HG03159 (cell line): Measurements from ENCODE around the gene CGNL1.

Source experiments
- ATAC-seq: cut with Tn5 transposase; IDR thresholded peaks from one replicate; pipeline ENCODE4 v1.9.1; 2021; ENCODE audit warnings: mild to moderate bottlenecking, moderate library complexity; ENCODE audit not compliant: unreplicated experiment

Gene CGNL1

DNA sequence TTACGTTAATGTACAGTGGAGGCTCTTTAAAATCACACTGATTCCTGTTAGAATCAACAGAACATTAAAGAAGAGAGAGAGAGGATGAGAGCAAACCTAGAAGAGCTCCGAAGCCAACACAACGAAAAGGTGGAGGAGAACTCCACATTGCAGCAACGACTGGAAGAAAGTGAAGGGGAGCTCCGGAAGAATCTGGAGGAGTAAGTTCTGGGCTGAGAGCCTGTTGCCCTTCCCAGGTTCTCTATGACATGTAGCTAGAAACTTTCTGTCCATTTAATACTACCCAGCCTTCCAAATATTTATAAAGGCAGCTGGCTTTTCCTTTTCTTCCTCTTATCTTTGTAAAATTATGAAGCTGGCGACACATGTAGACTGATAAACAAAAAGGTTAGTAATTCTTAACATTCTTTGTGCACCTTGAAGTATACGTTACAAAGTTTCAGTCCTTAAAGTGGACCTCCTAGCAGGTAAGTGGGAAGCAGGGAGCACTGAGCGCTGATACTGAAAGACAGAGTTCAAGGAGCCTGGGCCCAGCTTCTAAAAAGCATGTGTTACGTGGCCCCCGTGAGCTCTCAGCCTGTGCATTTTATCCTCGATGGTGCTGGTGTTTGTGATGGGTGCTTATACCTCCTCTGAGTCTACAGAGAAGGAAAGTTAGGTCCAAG lies 75.9 kb downstream of the CGNL1 start:
- ATAC-seq, result no peak

DNA sequence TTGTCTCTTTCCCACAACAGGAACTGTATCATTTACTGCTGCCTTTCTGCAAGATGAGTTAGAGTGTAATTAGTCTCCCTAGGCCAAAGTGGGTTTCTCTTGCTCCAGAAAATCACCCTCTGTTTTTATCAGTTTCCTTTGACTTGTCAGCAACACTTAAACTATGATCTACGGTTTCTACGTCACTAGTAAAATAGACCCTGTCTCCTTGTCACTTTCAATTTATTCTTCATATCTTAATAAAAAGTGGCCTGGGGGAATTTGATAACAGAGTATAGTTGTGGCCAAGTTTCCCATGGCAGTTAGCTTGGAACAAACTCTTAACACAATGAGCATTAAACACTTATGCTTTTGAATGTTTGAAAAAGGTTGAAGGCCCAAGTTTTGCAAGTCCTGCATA lies 79.6 kb downstream of the CGNL1 start:
- ATAC-seq, result no peak

DNA sequence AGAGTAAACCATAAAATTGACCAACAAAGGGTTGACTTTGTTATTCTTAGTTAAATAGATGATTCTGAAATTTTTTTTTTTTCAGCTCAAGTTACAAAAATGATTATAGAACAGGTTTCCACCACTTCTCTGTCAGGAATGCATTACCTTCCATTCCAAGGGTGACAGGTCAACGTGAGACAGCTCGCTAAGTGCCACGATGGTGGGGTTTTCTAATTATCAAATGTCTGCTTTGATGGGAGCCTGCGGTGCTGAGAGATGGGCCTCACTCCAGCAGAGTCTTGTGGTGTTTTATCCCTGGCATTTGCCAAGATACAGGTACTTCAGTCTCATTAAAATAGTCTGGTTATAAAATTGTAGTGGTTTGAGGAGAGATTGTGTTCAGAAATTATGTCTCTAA lies 80.3 kb downstream of the CGNL1 start:
- no peak for ATAC-seq

DNA sequence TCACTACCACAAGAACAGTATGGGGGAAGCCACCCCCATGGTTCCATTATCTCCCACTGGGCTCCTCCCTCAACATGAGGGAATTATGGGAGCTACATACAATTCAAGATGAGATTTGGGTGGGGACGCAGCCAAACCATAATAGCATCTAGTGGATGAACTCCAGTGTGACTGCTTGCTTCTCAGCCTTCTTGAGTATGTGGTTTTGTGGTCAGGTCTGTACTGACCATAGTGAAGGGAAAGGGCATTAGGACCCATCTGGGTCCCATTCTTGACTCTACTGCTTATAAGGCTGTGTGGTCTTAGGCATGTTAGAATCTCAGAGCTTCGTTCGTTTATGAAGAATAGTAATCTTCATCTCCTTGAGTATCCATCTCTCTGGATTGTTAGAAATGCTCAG lies 81.4 kb downstream of the CGNL1 start:
- ATAC-seq, result no peak

DNA sequence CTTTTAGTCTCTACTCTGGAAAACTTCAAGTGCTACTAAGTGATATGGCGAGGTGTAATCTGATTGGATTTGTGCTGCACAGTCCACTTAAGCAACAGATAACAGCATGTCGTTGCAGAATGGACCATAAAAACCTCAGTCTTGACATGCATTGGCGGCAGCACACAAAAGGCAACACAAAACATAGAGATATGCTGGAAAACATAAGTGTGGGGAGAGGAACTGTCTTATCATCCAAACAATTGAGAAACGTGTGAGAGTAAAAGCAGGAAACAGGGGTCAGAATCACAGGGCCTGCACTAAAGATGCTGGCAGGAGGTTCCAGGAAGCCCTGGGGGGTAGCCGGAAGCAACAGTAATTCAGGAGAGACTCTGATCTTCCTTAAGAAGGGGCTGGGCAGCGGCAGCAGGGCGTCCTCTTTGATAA lies 82.1 kb downstream of the CGNL1 start:
- no peak for ATAC-seq

DNA sequence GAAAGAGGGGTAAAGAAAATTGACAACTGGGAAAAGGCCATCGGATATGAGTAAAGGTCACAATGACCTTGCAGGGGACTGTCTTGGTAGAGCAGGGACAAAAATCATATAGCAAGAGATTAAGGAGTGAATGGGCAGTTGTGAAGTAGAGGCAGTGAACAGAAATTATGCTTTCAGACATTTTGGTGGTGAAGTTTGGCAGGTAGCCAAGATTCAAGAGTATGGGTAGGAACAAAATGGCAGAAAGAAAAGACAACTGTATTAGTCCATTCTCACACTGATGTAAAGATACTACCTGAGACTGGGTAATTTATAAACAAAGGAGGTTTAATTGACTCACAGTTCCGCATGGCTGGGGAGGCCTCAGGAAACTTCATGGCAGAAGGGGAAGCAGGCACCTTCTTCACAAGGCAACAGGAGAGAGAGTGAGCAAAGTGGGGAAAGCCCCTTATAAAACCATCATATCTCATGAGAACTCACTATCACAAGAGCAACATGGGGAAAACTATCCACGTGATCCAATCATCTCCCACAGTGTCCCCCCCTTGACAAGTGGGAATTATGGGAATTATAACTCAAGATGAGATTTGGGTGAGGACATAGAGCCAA lies 84.0 kb downstream of the CGNL1 start:
- no peak for ATAC-seq

DNA sequence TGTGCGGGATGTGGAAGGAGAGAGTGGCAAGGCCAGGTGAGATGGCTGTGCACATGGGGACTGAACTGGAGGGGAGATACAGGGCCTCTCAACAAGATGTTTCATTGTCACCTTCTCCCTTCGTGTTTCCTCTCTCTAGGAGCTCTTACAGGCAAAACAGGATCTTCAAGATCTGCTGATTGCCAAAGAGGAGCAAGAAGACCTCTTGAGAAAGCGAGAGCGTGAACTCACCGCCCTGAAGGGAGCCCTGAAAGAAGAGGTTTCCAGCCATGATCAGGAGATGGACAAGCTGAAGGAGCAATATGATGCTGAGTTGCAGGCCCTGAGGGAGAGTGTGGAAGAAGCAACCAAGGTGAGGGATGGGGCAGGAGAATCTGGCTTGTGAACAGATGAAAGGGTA lies 85.2 kb downstream of the CGNL1 start:
- no peak for ATAC-seq

DNA sequence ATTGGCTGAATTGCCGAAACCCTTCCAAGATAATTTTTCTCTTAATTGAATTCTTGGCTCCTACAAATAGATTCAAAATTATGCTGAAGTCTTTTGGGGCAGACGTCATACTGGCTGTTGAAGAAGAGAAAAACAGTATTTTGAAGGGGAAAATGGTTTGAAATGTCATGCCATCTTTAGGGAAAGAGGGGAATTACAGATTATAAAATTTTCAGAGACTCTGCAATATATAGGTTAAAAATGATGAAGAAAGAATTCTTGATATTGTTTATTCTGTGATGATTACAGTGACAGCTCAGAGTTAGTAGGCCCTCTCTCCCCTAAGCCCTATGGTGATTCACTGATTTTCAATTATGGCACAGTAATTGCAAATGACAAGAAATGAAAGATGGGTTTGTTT lies 86.1 kb downstream of the CGNL1 start:
- ATAC-seq, result no peak

DNA sequence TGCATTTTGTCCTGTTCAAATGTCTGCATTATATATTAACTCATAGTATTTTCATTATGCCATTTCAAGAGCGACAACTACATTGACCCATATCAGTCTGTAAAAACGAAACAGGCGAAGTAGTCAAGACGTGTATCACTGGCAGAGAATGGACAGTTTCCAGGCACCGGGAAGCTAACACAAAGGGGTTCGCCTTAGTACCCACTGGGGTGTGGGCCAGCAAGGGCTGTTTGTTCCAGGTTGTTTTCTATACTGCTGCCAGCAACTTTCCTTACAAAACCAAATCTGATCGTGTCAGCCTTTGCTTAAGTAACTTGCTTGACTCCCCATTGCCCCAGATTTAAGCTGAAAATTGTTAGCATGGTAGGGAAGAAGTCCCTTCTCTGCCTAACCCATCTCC lies 87.1 kb downstream of the CGNL1 start:
- no peak for ATAC-seq

DNA sequence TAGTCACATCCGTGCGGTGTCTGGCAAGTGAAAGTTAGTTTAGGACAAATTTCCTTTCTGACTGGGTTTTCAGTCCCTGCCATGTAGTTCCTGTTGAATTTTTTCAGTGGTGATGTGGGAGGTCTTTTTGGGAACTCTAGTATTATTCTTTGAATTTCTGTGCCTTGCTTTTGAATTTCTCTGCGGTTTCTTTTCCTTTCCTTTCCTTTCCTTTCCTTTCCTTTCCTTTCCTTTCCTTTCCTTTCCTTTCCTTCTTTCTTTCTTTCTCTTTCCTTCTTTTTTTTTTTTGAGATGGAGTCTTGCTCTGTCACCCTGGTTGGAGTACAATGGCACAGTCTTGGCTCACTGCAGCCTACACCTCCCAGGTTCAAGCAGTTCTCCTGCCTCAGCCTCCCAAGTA lies 88.2 kb downstream of the CGNL1 start:
- no peak for ATAC-seq

DNA sequence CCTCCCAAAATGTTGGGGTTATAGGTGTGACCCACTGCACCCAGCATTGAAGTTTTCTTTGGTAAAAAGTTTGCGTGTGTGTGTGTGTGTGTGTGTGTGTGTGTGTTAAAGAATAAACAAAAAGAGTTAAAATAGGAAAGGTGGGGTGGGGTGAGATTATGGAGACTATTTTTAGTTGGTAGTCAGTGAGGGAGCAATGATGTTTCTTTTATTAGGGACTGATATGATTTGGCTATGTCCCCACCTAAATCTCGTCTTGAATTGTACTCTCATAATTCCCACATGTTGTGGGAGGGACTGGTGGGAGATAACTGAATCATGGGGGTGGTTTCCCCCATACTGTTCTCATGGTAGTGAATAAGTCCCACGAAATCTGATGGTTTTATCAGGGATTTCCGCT lies 92.2 kb downstream of the CGNL1 start:
- ATAC-seq, result no peak

DNA sequence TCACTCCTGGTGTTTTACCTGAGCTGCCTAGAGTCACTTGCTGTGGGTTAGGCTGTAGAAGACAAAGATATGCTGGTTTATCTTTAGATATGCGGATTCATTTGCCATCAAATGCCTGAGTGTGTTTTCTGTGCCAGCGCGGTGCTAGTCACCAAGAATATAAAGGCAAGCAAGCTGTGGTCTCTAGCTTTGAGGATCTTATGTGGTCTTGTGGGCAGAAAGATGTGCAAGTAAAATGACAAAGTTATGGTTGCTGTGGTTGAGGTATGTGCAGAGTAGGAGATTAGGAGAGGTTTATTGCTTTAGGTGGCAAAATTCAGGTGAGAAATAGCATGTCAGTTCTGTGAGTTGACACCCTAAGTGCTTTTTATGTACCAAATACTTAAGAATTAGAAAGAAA lies 94.2 kb downstream of the CGNL1 start:
- ATAC-seq, result no peak

DNA sequence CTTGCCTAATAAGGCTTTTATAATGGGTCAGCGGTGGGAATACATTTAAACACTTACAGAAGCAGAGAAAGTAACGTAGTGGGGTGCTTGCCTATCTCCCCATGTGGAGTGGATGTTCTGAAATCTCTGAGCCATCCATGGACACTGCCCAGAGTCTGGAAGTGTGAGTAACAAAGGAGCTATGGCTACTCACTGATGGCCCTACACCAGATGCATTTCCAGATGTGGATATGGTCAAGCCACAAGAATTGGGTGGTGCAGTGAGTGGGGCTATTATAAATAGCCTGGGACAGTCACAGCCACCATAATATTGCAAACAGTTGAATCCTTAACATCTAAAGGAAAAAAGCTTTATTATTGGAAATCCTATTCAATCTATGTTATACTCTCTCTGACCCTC lies 96.6 kb downstream of the CGNL1 start:
- ATAC-seq, result no peak

DNA sequence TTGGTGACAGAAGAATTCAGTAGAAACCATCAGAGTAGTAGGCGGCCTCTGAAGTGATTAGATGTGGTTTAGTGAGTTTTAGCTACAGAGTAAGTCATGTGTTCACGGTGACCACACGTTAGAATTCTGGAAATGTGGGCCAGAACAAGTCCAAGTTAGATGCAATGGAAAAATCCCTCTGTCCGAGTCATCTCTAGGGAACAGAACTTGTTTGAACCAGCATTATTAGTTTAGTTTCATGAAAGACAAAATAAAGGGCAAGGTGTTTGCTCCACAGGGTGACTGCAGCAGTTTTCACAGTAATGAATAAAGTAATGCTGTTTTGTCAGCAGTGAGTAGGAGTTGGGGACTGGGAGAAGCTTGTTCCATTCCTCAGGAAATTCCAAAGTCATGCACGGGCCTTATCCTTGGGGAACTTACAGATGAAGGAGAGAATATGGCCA lies 100.2 kb downstream of the CGNL1 start:
- no peak for ATAC-seq

DNA sequence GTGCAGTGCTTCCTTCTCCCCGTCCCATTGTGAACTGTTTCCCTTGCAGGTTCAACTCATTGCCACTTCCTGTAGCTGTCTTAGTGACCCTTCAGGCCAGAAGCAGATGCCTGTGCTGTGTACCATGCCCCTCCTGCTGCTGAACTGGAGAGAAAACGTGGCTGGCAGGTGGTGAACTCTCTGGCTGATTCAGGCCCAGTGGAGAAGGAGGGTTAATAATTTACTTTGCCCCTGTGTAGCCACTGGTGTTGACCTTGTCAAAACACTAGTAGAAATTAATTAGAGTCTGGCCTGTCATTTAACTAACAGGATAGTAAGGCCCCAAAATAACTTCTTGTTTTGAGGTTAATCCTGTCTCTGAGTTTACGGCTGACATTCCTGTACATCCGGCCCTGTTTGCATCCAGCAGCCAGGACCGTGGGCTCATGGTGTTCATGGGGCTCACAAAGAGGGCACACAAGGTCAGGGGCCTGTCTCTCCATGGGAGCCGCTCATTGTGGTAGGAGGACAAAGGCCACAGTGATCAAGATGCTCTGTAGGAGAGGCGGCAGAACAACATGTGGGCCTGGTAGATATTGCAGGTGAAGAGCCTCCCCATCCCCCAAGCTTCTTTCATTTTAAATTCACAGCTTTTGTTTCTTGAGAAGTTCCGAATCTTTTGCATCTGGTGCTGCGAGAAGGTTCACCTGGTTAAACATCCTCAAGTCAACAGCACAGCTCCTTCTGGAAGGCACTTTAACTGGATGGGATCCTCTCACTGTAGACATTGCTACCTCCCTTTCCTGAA lies 101.6 kb downstream of the CGNL1 start:
- ATAC-seq, result no peak

DNA sequence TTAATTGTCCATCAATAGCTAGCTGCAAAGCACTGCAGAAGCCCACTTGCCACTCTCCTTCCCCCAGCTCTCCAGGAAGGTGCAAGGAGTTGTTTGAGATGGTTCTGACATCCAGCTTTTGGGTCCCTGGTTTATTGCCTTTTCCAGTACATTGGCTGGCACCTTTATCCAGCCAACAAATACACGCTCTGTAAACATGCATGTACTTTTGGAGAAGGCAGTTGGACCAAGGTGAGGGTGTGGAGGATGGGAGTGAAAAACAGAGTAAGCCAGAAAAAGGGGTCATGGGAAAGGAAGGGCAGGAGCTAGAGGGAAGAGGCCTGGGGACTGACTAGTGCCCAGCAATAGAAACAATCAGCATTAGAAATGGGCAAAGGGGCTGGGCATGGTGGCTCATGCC lies 102.7 kb downstream of the CGNL1 start:
- ATAC-seq, result no peak

DNA sequence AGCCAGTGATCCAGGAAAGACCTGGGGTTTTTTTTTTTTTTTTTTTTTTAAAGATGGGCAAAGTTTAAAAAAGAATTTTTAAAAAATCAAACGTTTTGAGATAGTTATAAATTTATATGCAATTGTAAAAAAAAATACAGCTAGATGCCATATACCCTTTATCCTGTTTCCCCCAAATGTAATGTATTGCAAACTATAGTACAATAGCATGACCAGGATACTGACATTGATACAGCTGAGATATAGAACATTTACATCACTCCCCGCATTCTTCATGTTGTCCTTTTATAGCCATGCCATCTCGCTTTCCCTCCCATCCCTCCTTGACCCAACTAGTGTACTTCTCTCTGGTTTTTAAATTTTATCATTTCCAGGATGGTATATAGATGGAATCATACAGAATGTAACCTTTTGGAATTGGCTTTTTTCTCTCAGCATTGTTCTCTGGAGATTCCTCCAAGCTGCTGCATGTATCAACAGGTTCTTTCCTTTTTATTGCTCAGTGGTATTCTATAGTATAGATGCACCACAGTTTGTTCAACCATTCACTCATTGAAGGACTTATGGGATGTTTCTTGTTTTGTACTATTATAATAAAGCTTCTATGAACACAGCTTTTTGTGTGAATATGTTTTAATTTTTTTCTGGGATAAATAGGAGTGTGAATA lies 104.9 kb downstream of the CGNL1 start:
- ATAC-seq, result no peak

DNA sequence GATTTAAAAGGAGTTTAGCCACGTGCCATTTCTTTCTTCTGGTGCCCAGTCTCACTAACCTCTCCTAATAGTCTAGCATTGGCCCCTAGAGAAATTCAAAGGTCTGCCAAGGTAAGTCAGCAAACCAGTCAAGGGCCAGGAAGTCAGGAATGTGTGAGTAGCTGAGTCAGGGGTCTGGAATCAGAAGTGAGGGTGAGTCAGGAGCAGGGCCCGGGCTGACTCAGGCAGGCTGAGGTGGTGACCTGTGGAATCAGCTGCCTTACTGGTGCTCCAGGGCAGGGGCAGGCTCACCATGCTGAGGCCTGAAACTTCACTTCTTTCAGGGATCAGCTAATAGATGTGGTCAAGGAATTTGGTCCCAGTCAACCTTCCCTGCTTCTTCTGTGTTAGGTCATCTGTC lies 109.6 kb downstream of the CGNL1 start:
- no peak for ATAC-seq

DNA sequence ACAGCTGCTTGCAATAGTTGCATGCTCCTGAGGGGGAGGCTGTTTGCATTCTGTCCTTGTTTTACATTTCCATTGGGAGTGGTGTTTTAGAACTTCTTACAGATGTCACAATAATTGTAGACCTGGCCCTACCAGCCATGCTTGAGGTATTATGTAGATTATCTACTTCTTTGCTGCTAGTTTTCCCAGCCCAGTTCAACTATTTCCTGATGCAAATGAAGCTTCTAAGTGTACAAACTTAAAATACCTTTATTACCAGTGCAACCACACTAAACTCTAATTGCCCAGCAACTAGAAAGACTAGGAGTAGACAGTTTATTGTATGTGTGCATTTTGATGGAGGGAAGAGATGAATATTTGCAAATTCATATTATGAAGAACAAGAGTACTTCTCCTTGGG lies 110.5 kb downstream of the CGNL1 start:
- no peak for ATAC-seq

DNA sequence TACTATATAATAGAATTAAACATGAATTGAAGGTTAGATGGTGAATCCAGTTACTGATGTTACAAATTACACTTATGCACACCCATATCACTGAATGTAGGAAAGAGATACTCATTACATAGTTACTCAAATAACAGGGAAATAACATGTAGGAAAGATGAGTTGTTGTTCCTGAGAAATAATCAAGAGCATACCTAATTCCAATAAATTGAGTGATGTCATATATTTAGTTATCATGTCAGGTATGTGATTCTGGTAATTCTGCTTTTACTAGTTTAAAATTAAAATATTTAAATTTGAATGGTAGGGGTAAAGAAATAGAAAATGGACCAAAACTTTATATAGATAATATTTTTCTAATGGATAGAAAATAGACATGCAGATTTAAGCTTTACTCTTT lies 112.8 kb downstream of the CGNL1 start:
- ATAC-seq, result no peak

DNA sequence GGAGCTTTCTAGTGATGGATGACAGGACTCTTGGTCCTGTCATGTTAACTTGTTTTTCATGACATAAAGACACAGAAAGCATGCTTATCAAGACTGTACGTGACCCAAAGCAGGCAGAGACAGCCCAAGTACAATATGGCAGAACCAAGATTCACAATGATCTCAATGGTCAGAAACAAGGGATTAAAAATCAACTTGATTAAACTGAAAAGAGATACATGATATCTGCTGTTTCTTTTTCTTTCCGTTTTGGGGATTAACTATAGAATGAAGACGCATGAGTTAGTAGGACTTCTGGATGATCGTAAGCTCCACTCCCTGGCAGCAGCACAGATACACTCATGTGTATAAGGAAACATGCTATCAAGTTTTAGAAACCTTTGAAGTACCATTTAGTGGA lies 117.0 kb downstream of the CGNL1 start:
- no peak for ATAC-seq

DNA sequence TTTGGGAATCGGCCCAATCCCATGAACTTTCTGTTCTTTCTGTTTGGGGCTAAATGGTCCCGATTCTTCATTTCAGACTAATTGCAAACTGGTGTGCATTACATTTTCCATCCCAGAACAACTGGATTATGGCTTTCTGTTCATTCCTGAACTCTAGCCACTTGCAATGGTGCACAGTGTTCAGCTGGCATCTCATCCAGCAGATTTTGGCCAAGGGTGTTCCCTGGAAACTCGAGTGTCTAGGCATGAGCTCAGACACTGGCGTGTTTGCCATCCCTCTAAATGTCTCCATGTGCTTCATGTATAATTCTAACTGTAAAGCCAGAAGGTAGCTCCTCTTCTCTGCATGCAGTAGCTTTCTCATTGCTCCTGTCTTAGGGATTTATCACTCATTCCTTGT lies 118.3 kb downstream of the CGNL1 start:
- ATAC-seq, result no peak
